Uterus (tissue), 4 donors: ENCODE data around the gene SLC6A6. TPM values are rescaled to one million over a fixed set of nuclear protein-coding genes. Genes with fewer than 3 reads are reported as not detected.
A peak's percentile ranks its signal among the peaks of the same experiment; 100 is the strongest.

Experiments
- DNase-seq, 2 donors: peaks; one replicate each; pipeline ENCODE4 v3.0.0-alpha.2; 2019 to 2020
- H3K27ac ChIP-seq, 2 donors: fragments of 200-600 bp; sonication (generic); 1 replicate in 1 of 2; 2 replicates in 1 of 2; pipeline ENCODE4 v1.5.1; 2016 to 2018
- H3K27me3 ChIP-seq, 2 donors: fragments of 200-600 bp; sonication (generic); one replicate each; pipeline ENCODE4 v1.5.1; 2018 to 2019; ENCODE audit warnings: control low read depth in 1 of 2
- H3K36me3 ChIP-seq, 2 donors: fragments of 200-600 bp; sonication (generic); one replicate each; pipeline ENCODE4 v1.5.1; 2019; ENCODE audit warnings: control low read depth in 1 of 2
- H3K4me1 ChIP-seq, 2 donors: fragments of 200-600 bp; sonication (generic); one replicate each; pipeline ENCODE4 v1.5.1; 2018 to 2019; ENCODE audit warnings: control low read depth in 1 of 2
- H3K4me3 ChIP-seq, 2 donors: fragments of 200-600 bp; sonication (generic); 1 replicate in 1 of 2; 2 replicates in 1 of 2; pipeline ENCODE4 v1.5.1; 2018 to 2019; ENCODE audit warnings: mild to moderate bottlenecking in 1 of 2
- H3K9me3 ChIP-seq, 2 donors: fragments of 200-600 bp; sonication (generic); one replicate each; pipeline ENCODE4 v1.5.1; 2019; ENCODE audit warnings: control low read depth in 1 of 2
- POLR2A ChIP-seq, 2 donors: fragments of 450-650 bp; IDR thresholded peaks; one replicate each; pipeline ENCODE4 v1.6.1; 2016; ENCODE audit warnings: antibody characterized with exemption in 2 of 2, mild to moderate bottlenecking in 1 of 2, moderate library complexity in 1 of 2
- intact Hi-C: fragments of 100-400 bp; cut with DNase I; formaldehyde crosslinking; loops from one replicate; pipeline ENCODE4 v1.15.1; 2023; ENCODE audit warnings: low total_unique reads
- total RNA-seq, 4 donors: library from RNA; depleted of rRNA in 3 of 4; stranded (reverse); fragments of >200 nt in 3 of 4; gene quantifications; one replicate each; pipeline versions ENCODE4 v1.1.0 to v1.2.4, GENCODE V29; 2014 to 2023
- TF ChIP-seq, protein P1 (sequence below), 4 experiments: fragments of 200-600 bp in 2 of 4; fragments of 450-650 bp in 2 of 4; sonication (generic) in 2 of 4; IDR thresholded peaks; one replicate each; pipeline ENCODE4 v1.5.1; 2016 to 2019; ENCODE audit warnings: antibody characterized with exemption in 4 of 4, mild to moderate bottlenecking in 2 of 4, moderate library complexity in 1 of 4
- donor health status: DM: yes; HTN: yes; CAD: no.

SLC6A6 gene
- total RNA-seq, 4 donors from 2014 or later, result 15.9 to 37.5 (median 18.0) TPM

GRCh38 chr3:14520149-14520548, 117.7 kb downstream of the SLC6A6 start:
- intact Hi-C loops, result no loop called here
- peak in 1 of 2 donors; percentile 12 for DNase-seq
- no peaks in the 10 kb centered on the region for H3K9me3 ChIP-seq
- no peaks in the 10 kb centered on the region for H3K4me1 ChIP-seq
- no peaks in the 10 kb centered on the region for H3K27me3 ChIP-seq
- TF ChIP-seq, protein P1, sequence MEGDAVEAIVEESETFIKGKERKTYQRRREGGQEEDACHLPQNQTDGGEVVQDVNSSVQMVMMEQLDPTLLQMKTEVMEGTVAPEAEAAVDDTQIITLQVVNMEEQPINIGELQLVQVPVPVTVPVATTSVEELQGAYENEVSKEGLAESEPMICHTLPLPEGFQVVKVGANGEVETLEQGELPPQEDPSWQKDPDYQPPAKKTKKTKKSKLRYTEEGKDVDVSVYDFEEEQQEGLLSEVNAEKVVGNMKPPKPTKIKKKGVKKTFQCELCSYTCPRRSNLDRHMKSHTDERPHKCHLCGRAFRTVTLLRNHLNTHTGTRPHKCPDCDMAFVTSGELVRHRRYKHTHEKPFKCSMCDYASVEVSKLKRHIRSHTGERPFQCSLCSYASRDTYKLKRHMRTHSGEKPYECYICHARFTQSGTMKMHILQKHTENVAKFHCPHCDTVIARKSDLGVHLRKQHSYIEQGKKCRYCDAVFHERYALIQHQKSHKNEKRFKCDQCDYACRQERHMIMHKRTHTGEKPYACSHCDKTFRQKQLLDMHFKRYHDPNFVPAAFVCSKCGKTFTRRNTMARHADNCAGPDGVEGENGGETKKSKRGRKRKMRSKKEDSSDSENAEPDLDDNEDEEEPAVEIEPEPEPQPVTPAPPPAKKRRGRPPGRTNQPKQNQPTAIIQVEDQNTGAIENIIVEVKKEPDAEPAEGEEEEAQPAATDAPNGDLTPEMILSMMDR (IDR thresholded peaks at IDR 0.05), result no peak
- no peak for TF ChIP-seq POLR2A (IDR thresholded peaks at IDR 0.05)
- no peak overlapping the region for H3K4me3 ChIP-seq
- H3K27ac ChIP-seq, result no peak overlapping the region
- H3K36me3 ChIP-seq, result no peaks in the 10 kb centered on the region

DNA sequence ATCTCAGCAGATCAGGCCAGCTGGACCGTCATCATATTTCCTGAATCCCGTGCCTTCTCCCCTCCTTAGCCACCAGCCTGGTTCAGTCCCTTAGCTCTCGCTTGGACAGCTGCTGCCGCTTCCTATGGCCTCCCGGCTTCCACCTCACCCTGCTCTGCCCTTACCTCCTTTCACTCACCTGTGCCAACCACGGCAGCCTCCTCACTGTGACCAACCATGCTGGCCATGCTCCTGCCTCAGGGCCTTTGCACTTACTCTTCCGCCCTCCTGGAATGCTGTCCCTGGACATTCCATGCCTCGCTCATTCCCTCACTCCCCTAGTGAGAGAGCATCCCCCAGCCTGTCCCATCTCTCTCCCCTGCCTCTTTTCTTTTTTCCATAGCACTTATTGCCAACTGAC, 118.6 kb downstream of the SLC6A6 start:
- TF ChIP-seq, protein P1 (IDR thresholded peaks at IDR 0.05), result no peak
- TF ChIP-seq POLR2A (IDR thresholded peaks at IDR 0.05), result no peak
- no peak overlapping the region for H3K27ac ChIP-seq
- H3K36me3 ChIP-seq, result no peaks in the 10 kb centered on the region
- no peaks in the 10 kb centered on the region for H3K4me1 ChIP-seq
- no peak overlapping the region for H3K4me3 ChIP-seq
- H3K27me3 ChIP-seq, result no peaks in the 10 kb centered on the region
- intact Hi-C loops, result no loop called here
- DNase-seq, result no peak
- no peaks in the 10 kb centered on the region for H3K9me3 ChIP-seq

DNA sequence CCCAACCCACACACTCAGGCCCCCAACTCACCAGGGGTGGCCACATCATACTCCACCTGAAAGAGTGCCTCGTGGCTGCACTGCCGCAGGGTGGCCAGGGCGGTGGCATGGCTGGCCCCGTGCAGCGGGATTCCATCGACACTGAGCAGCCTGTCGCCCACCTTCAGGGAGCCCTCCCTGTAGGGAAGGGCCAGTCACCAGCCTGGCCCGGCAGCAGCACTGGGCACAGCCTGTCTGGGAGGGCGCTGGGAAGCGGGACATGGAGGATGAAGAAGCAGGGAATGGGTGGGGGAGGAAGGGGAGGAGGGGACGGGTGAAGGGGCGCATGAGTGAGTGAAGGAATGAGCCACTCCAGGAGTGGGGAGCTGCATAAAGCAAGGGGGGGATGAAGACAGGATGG, 119.2 kb downstream of the SLC6A6 start:
- no peak for TF ChIP-seq POLR2A (IDR thresholded peaks at IDR 0.05)
- TF ChIP-seq, protein P1 (IDR thresholded peaks at IDR 0.05), result no peak
- H3K9me3 ChIP-seq, result no peaks in the 10 kb centered on the region
- intact Hi-C loops, result no loop called here
- H3K27ac ChIP-seq, result no peak overlapping the region
- no peak overlapping the region for H3K4me3 ChIP-seq
- no peaks in the 10 kb centered on the region for H3K27me3 ChIP-seq
- no peaks in the 10 kb centered on the region for H3K4me1 ChIP-seq
- H3K36me3 ChIP-seq, result no peaks in the 10 kb centered on the region
- DNase-seq, result peak in 1 of 2 donors; percentile 9

- no peaks in the 10 kb centered on the region for H3K36me3 ChIP-seq
- no peak for TF ChIP-seq POLR2A (IDR thresholded peaks at IDR 0.05)
- TF ChIP-seq, protein P1 (IDR thresholded peaks at IDR 0.05), result no peak
- intact Hi-C loops, result no loop called here
- H3K4me1 ChIP-seq, result no peaks in the 10 kb centered on the region
- peak in 1 of 2 donors; percentile 50 for DNase-seq
- H3K27ac ChIP-seq, result peak overlapping the region in 1 of 2 donors; percentile 27
- H3K9me3 ChIP-seq, result no peaks in the 10 kb centered on the region
- H3K4me3 ChIP-seq, result no peak overlapping the region
- no peaks in the 10 kb centered on the region for H3K27me3 ChIP-seq
Measured at GRCh38 chr3:14522129-14522691, 119.8 kb downstream of the SLC6A6 start.

DNA sequence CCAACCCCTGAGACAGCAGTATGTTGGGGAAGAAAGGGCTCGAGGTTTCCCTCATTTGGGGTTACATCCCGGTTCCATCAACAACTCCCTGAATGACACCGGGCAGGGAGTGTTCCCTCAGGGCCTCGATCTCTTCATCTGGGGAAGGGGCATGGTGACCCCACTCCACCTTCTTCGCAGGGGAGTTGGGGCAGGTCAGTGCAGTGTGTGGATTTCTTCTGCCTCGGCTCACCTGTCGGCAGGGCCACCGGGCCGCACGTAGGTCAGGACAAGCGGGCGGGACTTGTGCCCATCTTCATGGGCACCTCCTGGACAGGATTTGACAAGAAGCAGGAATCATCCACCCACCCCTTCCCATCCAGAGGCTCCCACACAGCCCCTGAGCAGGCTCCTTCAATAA, 120.4 kb downstream of the SLC6A6 start:
- peak overlapping the region in 1 of 2 donors; percentile 27 for H3K27ac ChIP-seq
- peak in 1 of 2 donors; percentile 10 for DNase-seq
- TF ChIP-seq POLR2A (IDR thresholded peaks at IDR 0.05), result no peak
- TF ChIP-seq, protein P1 (IDR thresholded peaks at IDR 0.05), result no peak
- no peaks in the 10 kb centered on the region for H3K9me3 ChIP-seq
- no peak overlapping the region for H3K4me3 ChIP-seq
- H3K36me3 ChIP-seq, result no peaks in the 10 kb centered on the region
- intact Hi-C loops, result no loop called here
- no peaks in the 10 kb centered on the region for H3K27me3 ChIP-seq
- H3K4me1 ChIP-seq, result no peaks in the 10 kb centered on the region
